ENCODE measurements around the gene RBKS.
"Not testable (repeated sequence)": the region's sequence is repeated elsewhere in the genome, so short reads cannot be mapped to it uniquely, and the experiment has no call there.

RBKS gene

DNA sequence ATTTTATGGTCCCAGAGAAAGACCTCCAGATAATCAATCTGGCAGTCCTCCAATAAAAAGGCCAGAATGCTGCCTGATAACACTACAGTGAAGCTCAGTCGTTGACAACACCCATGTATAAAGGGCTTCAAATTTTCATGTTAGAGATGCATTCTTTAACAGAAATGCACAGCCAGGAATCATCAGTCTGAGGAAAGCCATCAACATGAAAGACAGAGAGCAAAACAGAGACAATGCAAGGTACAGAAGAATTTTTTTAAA is 14.1 kb upstream of the RBKS start:
- FAIRE-seq, result no peak

GRCh38 chr2:27903649-27904404 is 13.6 kb upstream of the RBKS start:
- no peak for FAIRE-seq

GRCh38 chr2:27903018-27903417 is 12.8 kb upstream of the RBKS start:
- FAIRE-seq, result no peak

DNA sequence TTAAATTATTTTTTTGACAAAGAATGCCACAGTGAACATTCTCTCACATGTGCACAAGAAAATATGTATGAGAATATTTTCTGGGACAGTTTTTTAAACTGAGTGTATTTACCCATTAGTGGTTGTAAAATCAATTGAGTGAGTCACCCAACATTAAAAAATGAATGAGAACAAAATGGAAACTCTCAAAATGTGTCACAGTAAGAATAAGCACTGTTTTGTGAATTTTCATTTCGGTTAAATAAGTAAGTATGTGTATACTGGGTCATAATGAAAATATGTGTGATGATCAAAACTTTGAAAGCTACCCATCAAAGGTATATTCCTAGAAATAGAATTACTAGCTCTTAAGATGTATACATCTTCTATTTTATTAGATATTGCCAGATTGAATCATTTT is 11.9 kb upstream of the RBKS start:
- peak; percentile 18 for FAIRE-seq

DNA sequence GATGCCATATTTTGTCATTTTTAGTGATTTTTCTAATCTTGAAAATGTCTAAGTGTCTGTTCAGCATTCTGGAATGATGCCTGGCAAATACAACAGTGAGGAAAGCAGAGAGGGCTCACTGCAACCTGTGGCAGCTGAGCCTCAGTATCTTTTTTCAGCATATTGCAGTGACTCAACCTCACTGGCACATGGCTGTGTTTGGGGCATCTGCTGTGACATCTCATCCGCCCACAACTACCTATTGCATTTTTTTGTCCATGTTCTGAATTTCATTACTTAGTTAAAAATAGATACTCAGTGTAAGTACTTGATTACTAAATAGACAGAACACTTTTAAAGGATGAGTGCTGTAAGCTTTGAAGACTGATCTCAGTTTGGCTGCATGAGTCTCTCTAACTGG is 11.0 kb upstream of the RBKS start:
- no peak for FAIRE-seq

DNA sequence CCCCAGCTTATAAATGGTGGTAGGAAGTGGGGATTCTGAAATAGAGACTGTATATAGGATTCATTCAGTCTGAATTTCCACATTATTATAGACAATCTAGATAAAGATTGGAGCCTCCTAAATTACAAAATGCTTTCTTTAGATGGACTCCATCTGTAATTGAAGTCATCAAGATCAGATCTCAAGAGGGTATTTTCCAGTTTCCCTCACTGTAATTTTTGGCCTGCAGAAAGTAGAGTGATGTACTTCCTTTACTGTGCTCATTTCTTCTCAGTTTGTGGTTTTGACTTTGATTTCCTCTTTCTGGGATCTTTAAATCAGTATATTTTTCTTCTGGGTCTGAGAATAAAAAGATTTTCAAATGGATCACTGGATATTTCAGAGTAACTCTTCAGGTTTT is 7.5 kb upstream of the RBKS start:
- FAIRE-seq, result no peak

- no peak for FAIRE-seq
Measured at GRCh38 chr2:27893006-27893405, 2.8 kb upstream of the RBKS start.

DNA sequence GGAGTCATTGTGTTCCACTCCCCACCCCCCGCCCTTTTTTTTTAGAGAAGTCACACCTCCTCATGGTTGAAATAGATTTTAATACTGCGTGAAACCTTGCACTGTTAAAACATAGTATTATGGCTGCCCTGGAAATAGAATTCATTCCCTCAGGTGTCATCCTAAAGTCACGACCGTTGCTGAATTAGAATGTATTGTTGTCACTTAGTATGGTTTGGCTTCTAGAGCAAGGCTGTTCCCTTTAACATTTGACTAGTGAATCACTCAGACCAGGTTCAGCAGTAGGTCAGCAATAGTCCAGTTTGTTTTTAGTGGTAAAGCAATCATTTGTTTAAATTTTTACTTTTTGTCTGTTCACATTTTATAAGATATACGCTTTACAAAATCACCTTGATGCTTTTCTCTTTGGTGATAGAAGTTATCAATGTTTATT is 1.5 kb upstream of the RBKS start:
- FAIRE-seq, result no peak

GRCh38 chr2:27890924-27891672 is 911 bp upstream of the RBKS start:
- no peak for FAIRE-seq

GRCh38 chr2:27889774-27890145 is 427 bp downstream of the RBKS start:
- FAIRE-seq, result no peak

GRCh38 chr2:27888790-27889189 is 1.4 kb downstream of the RBKS start:
- no peak for FAIRE-seq

DNA sequence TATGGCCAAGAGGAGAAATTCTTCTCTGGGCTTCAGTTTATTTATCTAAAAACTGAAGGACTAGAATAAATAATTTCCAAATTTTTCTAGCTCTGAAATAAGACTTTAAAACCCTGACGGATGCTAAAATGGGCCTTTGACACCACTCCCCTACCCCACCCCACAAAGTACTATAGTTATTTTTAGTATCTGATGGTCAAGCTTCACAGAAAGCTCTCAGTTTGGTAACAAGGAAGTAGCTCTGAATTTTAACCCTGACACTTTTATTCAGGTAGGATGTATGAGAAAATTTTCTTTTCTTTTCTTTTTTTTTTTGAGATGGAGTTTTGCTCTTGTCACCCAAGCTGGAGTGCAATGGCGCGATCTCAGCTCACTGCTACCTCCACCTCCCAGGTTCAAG is 2.4 kb downstream of the RBKS start:
- no peak for FAIRE-seq

DNA sequence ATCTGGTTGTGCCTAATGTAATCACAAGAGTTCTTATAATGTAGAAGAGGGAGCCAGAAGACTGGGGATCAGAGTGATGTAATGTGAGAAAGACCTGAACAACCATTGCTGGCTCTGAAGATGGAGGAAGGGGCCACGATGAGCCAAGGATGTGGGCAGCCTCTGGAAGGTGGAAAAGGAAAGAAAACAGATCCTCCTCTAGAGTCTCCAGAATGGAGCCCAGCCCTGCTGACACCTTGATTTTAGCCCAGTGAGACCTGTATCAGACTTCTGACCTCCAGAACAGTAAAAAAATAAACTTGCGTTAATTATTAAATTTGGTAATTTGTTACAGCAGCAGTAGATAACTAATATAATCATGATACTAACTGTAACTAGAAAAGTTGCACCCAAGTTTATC is 3.1 kb downstream of the RBKS start:
- FAIRE-seq, result no peak

GRCh38 chr2:27886322-27886721 is 3.9 kb downstream of the RBKS start:
- FAIRE-seq, result no peak

DNA sequence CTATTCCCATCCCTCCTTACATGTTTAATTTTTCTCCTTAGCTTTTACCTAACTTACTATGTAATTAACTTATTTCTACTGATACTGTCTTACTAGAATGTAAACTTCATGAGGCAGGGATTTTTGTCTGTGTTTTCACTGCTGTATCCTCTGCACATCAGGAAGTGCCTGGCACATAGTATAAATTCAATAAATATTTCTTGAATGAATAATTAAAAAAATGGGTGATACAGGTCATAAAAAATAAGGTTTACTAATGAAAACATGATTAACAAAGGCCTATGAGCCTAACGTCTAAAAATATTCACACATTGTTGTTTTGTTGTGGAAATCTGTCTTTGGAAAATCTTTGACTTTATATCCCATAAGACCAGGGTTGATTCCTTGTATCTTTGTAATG is 4.5 kb downstream of the RBKS start:
- FAIRE-seq, result no peak

GRCh38 chr2:27885234-27885633 is 5.0 kb downstream of the RBKS start:
- no peak for FAIRE-seq

- FAIRE-seq, result no peak
Measured at GRCh38 chr2:27884601-27885000, 5.6 kb downstream of the RBKS start.

DNA sequence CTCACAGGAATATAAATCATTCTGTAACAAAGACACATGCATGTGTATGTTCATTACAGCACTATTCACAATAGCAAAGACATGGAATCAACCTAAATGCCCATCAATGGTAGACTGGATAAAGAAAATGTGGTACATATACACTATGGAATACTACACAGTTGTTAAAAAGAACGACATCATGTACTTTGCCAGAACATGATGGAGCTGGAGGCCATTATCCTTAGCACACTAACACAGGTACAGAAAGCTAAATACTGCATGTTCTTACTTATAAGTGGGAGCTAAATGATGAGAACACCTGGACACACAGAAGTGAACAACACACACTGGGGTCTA is 7.6 kb downstream of the RBKS start:
- not testable (repeated sequence) for FAIRE-seq

- not testable (repeated sequence) for FAIRE-seq
Measured at GRCh38 chr2:27881815-27882583, 8.2 kb downstream of the RBKS start.

DNA sequence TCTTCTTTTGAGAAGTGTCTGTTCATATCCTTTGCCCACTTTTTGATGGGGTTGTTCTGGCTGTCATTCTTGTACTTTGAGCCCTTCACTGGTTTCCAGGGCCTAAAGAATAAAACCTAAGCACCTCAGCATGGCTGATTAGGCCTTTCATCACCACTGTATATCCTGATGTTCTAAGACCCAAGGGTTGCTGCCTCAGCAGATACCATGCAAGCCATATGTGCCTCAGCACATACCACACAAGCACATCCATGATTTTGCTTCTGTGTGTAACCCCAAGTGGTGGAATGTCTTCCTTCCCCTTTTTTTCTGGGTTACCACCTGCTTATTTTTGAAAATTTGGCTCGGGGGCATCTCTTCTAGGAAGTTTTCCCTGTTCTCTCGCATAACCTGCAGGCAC is 11.4 kb downstream of the RBKS start:
- FAIRE-seq, result no peak

DNA sequence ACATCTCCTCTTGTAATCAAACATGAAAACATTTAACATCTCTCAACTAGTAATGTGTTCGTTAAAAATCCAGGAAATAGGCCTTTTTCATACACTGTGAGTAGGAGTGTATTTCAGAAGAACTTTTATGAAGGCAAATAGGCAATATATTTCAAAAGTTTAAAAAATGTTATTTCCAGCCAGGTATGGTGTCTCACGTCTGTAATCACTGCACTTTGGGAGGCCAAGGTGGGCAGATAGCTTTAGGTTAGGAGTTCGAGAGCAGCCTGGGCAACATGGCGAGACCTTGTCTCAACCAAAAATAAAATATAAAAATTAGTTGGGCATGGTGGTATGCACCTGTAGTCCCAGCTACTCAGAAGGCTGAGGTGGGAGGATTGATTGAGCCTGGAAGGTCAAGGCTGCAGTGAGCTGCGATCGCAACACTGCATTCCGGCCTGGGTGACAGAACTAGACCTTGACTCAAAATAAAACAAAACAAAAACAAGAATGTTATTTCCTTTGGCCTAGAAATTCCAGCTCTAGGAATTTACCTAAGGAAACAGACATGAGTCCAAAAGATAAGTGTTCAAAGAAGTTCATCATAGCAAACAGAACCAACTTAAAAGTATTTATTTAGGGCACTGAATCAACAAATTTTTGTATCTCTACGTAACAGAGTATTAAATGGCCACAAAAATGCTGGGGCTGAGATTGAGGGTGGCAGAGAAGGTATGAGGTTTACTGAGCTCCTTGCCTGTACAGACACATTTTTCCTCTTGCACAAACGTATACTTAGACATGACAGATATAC is 14.9 kb downstream of the RBKS start:
- FAIRE-seq, result no peak

GRCh38 chr2:27873091-27873490 is 17.1 kb downstream of the RBKS start:
- no peak for FAIRE-seq

DNA sequence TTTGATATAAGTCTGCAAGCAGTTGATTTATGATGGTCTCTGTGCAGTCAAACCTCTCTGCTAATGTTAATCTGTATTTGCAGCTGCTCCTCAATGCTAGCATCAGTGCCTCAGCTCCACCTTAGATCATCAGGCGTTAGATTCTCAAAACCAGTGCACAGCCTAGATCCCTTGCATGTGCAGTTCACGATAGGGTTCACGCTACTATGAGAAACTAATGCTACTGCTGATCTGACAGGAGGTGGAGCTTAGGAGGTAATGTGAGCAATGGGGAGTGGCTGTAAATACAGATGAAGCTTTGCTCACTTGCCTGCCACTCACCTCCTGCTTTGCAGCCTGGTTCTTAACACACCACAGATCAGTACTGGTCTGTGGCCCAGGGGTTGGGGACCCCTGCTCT is 18.4 kb downstream of the RBKS start:
- no peak for FAIRE-seq

All from colon (tissue), 2 donors.